ENCODE measurements around the gene DAPK2. TPM values are rescaled to one million over a fixed set of nuclear protein-coding genes. Genes with fewer than 3 reads are reported as not detected.

Gene DAPK2
- total and polyA plus RNA-seq, 2 of the 4 experiments (the other 2 are of a cell fraction) = 0.34 to 0.36 TPM

- H4K91ac ChIP-seq (ENCODE audit: insufficient read depth, low read depth, low read length) = no peak overlapping the region
- no peak overlapping the region for H3K4me2 ChIP-seq (ENCODE audit: low read depth, low read length)
- TF ChIP-seq USF2 (IDR thresholded peaks at IDR 0.05; ENCODE audit: low read depth, low read length) (no peak), CEBPB (IDR thresholded peaks at IDR 0.05; ENCODE audit: low read depth, low read length) (no peak), CHD1 (IDR thresholded peaks at IDR 0.05; ENCODE audit: low read depth, low read length) (no peak)
- no peaks in the 10 kb centered on the region for H3K9me3 ChIP-seq (ENCODE audit: control insufficient read depth, insufficient read depth, low read length)
- ChIA-PET CTCF (interaction anchor here (0.6 kb wide), 1 partner anchor 167 kb away, joined by 3 read pairs; no protein-coding TSS in a partner anchor), POLR2A (ENCODE audit: unreplicated experiment) (interaction anchor here (0.5 kb wide), 1 partner anchor 170 kb away, joined by 7 read pairs; no protein-coding TSS in a partner anchor)
- no peak overlapping the region for H3K56ac ChIP-seq (ENCODE audit: extremely low read depth, insufficient read depth, low read length)
- H2BK5ac ChIP-seq (ENCODE audit: low read depth, low read length, poor library complexity, severe bottlenecking) = no peak overlapping the region
- no peak overlapping the region for H2BK120ac ChIP-seq (ENCODE audit: low read depth, low read length)
- 80% methylated on average over 2 of the region's 4 CpGs; no CpG with 5 or more reads in 1 of the 2 experiments for WGBS, 2 experiments (ENCODE audit: extremely low coverage in 2 of 2, insufficient read length in 1 of 2)
- H3K4me1 ChIP-seq (ENCODE audit: control insufficient read depth, insufficient read depth, low read length) = peaks cover 2% of the 10 kb centered on the region; the same call in 1 of the 2 replicates
- no peak overlapping the region for H3K4ac ChIP-seq (ENCODE audit: low read depth, low read length)
- H2AK5ac ChIP-seq (ENCODE audit: low read depth, low read length) = no peak overlapping the region
- no peak overlapping the region for H2AK9ac ChIP-seq (replicated peaks; ENCODE audit: low read depth, low read length, poor library complexity)
- no peak overlapping the region for H3K18ac ChIP-seq (ENCODE audit: low read depth, low read length)
- dilution Hi-C loops (cut with HindIII; ENCODE audit: low sequenced_read_pairs, unreplicated experiment) = no loop called here
- no peak overlapping the region for H3K14ac ChIP-seq (replicated peaks; ENCODE audit: low read depth, low read length)
- no peaks in the 10 kb centered on the region for H3K79me1 ChIP-seq (ENCODE audit: low read depth in 1 of 2, low read length in 2 of 2)
- no peak overlapping the region for H2BK15ac ChIP-seq (ENCODE audit: low read depth, low read length)
- H3K9ac ChIP-seq (ENCODE audit: low read depth, low read length) = no peak overlapping the region
- no TSS peak for BruUV-seq (replicated peaks)
- no peaks in the 10 kb centered on the region for H3K9me1 ChIP-seq (ENCODE audit: insufficient read depth, low read length)
- H3K4me3 ChIP-seq (ENCODE audit: insufficient read depth, low read depth, low read length) = no peak overlapping the region
- H2AFZ ChIP-seq (replicated peaks; ENCODE audit: low read length, poor library complexity) = no peak overlapping the region
- no peak overlapping the region for H4K8ac ChIP-seq (ENCODE audit: low read depth in 2 of 2, low read length in 2 of 2)
- peaks cover 19% of the 10 kb centered on the region for H3K27me3 ChIP-seq (ENCODE audit: control insufficient read depth, insufficient read depth, low read length)
- H4K5ac ChIP-seq (ENCODE audit: low read depth, low read length) = no peak overlapping the region
- H3K23ac ChIP-seq (ENCODE audit: low read depth, low read length) = no peak overlapping the region
- no peak for ATAC-seq (ENCODE audit: low read depth)
- no peak overlapping the region for H2BK20ac ChIP-seq (ENCODE audit: low read depth, low read length)
- no peaks in the 10 kb centered on the region for H3K36me3 ChIP-seq (ENCODE audit: control insufficient read depth, insufficient read depth, low read length)
- no peak for DNase-seq
- intact Hi-C loops (cut with micrococcal nuclease) = no loop called here
- no peaks in the 10 kb centered on the region for H4K20me1 ChIP-seq (ENCODE audit: insufficient read depth, low read length)
- in situ Hi-C loops (cut with MboI; ENCODE audit: low sequenced_read_pairs) = loop anchor here (25.0 kb wide), 1 partner anchor 167 kb away; no protein-coding TSS in a partner anchor
- H3K27ac ChIP-seq (ENCODE audit: insufficient read depth, low read length) = no peak overlapping the region
Measured at GRCh38 chr15:64029633-64030032, 16.7 kb downstream of the DAPK2 start.
